COLO668 (cell line): ENCODE results near the gene WFIKKN2.
"Not testable (repeated sequence)": the region's sequence is repeated elsewhere in the genome, so short reads cannot be mapped to it uniquely, and the experiment has no call there.

Experiments
- DNase-seq: peaks from one replicate; lab custom pipeline; 2025; ENCODE audit not compliant: unreplicated experiment; lab: John Stamatoyannopoulos, UW

Gene WFIKKN2

DNA sequence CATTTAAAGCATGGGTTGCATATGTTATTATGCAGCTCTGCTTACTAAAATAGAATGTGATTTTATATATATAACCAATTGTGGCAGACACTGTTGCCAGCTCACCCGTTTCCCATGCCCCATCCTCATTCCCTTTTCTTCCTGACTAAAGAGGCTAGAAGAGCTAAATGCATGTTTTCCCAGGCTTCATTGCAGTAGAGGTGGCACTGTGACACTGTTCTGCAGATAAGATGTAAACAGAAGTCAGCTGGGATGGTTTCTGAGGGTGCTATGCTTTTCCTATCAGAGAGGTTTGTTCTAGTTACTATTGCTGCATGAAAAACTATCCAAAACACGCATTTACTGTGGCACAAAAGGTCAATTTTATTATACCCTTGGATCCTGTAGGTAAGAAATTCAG is 36.5 kb downstream of the WFIKKN2 start:
- DNase-seq, result no peak

DNA sequence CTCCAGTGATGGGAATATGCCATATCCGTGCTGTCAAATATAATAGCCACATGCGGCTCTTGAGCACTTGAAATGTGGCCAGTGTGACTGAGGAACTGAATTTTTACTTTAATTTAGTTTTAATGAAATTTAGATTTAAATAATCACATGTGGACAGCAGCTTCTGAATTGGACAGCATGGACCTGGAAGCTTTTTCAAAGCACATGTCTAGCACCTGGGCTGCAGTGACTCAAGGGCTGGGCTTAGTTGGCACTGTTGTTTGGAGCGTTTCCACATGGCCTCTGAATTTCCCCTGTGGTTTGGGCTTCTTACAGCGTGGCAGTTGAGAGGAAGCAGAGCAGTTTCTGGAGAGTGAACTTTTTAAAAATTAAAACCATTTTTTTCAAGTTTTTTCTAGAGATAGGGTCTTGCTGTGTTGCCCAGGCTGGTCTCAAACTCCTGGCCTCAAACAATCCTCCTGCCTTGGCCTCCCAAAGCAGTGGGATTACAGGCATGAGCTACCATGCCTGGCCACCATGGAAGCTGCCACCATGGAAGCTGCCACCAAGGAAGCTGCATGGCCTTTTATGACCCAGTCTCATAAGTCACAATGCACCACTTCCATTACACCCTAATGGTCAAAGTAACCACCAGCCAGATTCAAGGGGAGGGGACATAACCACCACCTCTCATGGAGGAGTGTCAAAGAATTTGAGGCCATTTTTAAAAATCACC is 37.5 kb downstream of the WFIKKN2 start:
- DNase-seq, result no peak

DNA sequence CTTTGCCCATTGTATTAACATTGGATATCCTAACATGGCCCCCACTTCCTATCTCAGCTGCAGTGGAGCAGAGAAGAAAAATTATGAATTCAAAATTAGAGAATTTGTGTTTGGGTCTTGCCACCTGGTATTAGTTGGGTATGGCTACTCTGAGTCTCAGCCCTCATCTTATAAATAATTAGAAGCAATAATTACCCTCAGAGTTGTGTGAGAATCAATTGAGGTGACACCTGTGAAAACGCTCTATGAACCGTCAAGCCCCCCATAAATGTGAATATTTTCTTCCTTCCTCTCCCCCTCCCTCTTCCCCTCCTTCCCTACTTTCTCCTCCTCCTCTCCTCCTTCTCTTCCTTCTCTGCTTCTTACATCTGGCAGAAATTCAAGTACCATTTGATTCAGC is 39.7 kb downstream of the WFIKKN2 start:
- no peak for DNase-seq

DNA sequence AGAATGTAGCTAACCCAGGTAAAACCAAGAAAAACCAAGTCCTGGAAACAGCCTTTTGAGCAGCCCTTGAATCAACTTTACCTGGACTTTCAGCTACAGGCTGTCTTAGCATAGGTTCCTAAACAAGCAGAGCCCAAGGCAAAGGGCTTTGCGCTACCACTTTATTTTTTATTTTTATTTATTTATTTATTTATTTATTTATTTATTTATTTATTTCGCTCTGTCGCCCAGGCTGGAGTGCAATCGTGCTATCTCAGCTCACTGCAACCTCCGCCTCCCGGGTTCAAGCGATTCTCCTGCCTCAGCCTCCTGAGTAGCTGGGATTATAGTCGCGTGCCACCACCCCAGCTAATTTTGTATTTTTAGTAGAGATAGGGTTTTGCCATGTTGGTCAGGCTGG is 41.7 kb downstream of the WFIKKN2 start:
- not testable (repeated sequence) for DNase-seq

DNA sequence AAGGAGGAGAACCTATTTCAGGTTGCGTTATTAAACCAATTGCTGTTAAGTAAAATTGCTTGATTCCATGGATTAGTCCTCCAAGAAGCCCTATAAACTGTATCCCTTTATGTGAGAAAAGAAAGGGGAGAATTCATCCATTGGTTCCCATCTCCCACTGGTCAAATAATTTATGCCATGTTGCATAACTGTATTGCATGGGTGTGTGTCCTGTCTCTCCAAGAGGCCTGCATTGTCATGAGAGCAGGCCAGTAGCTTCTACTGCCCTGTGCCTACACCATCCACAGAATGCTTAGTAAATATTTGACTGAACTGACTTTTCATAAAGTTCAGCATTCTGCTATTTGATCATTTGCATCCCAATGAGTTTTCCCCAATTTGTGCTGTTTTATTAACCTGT is 42.5 kb downstream of the WFIKKN2 start:
- no peak for DNase-seq

DNA sequence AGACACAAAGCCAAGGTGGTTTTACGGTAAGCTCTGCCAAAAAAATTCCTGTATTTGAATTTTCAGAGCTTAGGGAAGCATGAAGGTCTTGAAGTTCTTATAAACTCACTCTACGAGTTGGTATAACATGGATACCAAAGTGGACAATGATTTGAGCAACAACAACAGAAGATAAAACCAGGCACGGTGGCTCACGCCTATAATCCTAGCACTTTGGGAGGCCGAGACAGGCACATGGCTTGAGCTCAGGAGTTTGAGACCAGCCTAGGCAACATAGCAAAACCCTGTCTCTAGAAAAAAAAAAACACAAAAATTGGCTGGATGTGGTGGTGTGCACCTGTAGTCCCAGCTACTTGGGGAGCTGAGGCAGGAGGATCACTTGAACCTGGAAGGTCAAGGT is 43.7 kb downstream of the WFIKKN2 start:
- DNase-seq, result no peak

DNA sequence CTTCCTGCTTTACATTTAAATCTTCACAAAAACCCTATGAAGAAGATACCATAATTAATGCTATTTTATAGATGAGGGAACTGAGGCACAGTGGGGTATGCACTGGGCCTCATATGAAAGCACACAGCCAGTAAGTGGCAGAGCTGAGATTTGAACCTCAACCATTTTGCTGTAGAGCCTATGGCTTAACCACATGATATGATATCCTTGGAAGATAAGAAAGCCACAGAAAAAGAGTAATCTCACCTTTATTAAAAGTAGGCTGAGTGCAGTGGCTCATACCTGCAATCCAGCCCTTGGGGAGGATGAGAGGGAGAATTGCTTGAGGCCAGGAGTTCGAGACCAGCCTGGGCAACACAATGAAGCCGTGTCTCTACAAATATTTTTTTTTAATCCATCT is 45.8 kb downstream of the WFIKKN2 start:
- DNase-seq, result no peak

DNA sequence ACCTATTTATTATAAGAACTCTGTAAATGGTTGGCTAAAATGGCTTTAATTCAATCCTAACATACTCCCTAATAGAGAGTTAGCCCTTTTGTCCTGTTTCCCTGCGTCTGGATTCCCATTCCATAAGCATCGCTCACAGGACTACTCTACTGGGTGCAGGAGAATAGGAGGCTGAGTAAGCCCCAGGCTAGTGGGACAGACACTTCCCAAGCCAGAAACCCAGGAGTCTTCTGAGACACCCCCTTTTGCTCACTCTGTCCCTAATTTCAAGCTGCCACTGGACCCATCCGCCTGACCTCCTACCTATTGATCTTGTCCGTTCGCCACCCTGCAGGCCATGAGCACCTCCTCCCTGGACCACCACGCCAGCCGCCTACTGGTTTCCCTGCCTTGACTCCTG is 47.5 kb downstream of the WFIKKN2 start:
- DNase-seq, result no peak

DNA sequence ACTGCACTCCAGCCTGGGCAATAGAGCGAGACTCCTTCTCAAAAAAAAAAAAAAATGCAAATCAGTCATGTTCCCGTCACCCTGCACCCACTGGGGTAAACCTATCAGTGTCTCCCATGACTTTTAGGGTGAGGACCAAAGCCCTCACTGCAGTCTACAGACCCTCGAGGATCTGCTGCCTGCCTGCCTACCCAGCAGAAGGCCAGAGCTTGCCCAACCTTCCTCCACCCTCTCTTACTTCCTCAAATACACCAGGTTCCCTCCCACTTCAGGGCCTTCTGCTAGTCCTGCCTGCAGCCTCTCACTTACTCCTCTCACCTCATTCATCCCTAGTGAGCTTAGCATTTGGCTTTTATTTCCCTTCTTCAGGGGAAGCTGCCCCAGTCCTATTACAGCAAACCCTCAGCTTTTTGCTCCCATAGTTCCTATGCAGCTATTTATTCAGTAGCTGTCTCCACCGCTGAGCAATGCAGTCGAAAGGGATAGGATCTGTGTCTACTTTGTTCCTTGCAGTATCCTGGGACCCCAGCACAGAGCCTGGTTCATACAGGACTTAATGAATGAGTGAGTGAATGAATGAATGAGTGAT is 48.6 kb downstream of the WFIKKN2 start:
- no peak for DNase-seq

DNA sequence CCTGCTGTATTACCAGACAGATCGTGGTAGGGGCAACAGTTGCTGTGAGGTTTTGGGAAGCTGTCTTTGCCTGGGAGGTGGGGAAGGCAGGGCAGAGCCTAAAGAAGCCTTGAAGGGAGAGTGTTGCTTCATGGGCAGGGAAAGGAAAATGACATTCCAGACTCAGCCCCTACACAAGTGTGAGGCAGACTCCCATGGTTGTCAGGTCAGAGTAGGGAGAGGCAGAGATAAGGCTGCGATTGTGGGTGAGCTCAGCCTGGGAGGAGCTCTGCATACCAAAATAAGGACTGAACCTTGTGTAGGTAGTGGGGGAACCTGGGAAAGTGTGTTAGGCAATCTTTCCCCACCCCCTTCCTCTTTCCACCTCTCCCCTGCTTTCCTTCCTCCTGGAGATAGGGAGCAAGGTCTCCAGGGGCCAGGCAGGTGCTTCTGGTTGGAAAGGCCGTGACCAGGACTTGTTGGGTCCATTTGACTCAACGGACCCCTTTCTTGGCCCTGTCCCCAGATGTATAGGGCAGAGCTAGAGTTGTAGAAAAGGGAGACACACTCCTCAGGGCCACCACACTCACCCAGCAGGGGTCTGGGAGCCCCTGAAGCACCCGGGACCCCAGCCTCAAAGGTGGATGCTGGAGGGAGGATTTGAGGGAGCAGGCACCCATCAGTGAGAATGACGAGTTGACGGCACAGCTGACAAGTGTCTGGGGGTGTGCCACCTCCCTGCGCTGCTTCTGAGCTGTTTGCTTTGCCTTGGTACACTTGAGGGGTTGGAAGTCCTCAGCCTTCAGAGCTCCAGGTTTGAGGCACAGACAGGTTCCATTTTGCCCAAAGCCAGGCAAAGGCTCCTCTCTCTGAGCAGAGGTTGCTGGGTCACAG is 49.3 kb downstream of the WFIKKN2 start:
- DNase-seq, result no peak

DNA sequence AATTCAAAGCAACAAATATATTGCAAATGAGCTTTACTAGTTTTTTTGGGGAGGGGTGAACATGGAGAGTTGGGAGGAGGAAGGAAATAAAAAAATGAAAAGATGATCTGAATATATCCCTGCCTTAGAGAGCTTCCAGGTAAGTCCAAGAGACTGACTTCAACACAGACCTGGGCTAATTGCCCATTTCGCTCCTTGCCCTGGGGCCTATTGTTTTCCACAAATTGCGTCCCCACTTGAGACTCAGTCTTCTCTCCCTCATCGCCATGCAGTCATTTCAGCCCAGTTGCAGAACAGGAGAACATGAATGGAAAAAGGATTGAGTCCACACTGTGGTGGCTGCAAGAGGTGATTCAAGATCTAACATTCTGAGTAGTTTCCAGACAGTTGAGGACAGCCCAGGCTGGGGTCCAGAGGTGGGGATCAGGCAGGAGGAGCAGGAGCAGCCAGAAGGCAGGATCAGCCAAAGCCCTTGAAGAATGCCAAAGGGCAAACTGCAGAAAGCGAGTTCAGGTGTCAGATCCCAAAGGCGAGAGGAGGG is 52.4 kb downstream of the WFIKKN2 start:
- no peak for DNase-seq

DNA sequence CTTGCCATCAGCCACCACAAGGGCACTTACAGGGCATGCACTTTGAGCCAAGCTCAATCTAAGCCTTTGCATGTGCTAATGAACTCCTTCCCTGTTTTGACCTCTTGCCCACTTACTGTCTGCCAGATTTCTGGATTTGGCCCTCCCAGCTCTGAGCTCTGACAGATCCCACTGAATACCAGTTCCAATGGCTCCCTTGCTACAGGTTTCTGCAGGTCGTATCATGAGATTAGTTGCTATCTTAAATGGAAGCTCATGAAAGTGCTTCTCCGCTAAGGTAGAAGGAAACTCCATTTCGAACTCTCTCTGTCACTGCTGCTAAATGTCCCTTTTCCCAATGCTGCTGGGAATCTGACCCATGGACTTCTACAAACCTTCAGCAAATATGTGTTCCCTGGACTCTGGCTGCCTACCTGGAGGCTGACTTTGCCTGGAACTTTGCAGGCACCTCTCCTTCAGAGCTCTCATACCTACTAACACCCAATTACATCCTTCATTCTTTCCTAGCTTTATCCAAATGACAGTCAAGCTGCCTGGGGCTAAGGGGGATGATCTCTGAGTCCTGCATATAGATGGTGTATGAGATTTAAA is 54.2 kb downstream of the WFIKKN2 start:
- DNase-seq, result no peak

DNA sequence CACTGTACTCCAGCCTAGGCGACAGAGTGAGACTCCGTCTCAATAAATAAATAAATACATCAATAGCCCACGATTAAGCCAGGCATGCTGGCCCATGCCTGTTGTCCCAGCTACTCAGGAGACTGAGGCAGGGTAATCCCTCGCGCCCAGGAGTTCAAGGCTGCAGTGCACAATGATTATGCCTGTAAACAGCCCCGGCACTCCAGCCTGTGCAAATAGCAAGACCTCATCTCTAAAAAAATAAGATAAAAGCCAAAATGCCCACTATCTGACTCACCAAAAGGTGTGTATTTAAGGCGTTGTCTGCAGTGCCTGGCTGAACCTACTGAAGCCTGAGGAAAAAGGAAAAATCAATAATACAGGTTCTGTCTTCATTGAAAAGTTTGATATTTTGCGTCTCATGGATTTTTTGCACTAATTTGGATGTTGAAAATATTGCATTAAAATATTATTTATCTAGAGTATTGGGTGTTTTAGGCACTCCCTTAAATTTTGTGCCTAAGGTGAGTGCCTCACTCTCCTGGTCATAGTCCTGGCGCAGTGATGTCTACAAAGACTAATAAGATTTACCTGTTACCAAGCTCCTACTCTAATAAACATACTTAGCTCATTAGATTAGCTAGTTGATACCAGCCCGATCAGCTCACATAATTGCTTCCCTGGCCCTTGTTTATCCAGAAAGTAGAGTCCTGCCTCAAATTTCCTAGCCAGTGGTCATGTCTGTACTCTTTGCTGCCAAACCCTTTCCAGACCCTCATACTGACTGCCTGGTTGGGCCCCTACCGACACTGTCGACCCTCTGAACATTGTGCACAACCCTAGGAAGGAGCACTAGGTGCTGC is 55.5 kb downstream of the WFIKKN2 start:
- DNase-seq, result no peak

DNA sequence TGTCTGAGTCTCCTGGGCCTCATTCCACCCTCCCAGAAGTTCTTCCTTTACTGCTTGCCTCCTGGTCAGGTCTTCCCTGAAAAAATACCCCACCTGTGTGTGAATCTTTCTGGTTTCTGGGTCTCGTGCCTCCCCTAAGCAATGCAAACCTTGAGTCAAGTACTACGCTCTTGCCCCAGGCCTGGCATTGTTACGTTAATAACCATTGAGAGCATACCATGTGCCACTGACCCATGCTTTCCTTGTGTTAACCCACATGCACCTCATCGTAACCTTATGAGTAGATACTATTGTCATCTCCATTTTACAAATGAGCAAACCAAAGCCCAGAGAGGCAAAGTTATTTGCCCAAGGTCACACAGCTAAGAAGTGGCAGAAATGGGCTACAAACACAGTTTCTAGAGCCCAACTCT is 56.2 kb downstream of the WFIKKN2 start:
- DNase-seq, result no peak
